Keratinocyte (primary cell): Measurements from ENCODE around the gene CXXC5. TPM values are rescaled to one million over a fixed set of nuclear protein-coding genes. Genes with fewer than 3 reads are reported as not detected.

Experiments used
- DNase-seq: peaks from one replicate; pipeline ENCODE4 v3.0.0-alpha.2; 2011; ENCODE audit warnings: low read depth, missing footprints, low spot score
- FAIRE-seq: peaks from 2 replicates; lab custom pipeline; 2011; peaks lifted over from hg19 to GRCh38; lab: Jason Lieb, UNC
- H2AFZ ChIP-seq: 2 replicates; pipeline ENCODE4 v1.6.0; 2012; ENCODE audit warnings: low read length, control low read depth, inconsistent platforms; ENCODE audit not compliant: control insufficient read depth
- H3K27ac ChIP-seq: 2 replicates; pipeline ENCODE4 v1.5.1; 2011; ENCODE audit warnings: low read length; ENCODE audit not compliant: control insufficient read depth, insufficient read depth
- H3K27me3 ChIP-seq: 3 replicates; pipeline ENCODE4 v1.6.0; 2011; ENCODE audit warnings: low read length; ENCODE audit not compliant: control insufficient read depth, insufficient read depth; ENCODE audit errors: extremely low read depth
- H3K36me3 ChIP-seq, 2 experiments: 2 replicates in 1 of 2; 3 replicates in 1 of 2; pipeline ENCODE4 v1.5.1; 2011; ENCODE audit warnings: low read length in 2 of 2, mild to moderate bottlenecking in 1 of 2; ENCODE audit not compliant: control insufficient read depth in 2 of 2, insufficient read depth in 2 of 2; ENCODE audit errors: extremely low read depth in 1 of 2
- H3K4me1 ChIP-seq: 3 replicates; pipeline ENCODE4 v1.5.1; 2011; ENCODE audit warnings: low read length; ENCODE audit not compliant: control insufficient read depth, insufficient read depth; ENCODE audit errors: extremely low read depth
- H3K4me2 ChIP-seq: 3 replicates; pipeline ENCODE4 v1.6.0; 2011; ENCODE audit warnings: low read depth, low read length; ENCODE audit not compliant: control insufficient read depth, insufficient read depth; ENCODE audit errors: extremely low read depth
- H3K4me3 ChIP-seq, 3 experiments: fragments of 200-600 bp in 1 of 3; sonication (generic) in 1 of 3; 2 replicates in 2 of 3; 3 replicates in 1 of 3; pipeline ENCODE4 v1.5.1; 2011 to 2016; ENCODE audit warnings: low read length in 3 of 3, mild to moderate bottlenecking in 3 of 3, control low read depth in 2 of 3, inconsistent platforms in 1 of 3, low read depth in 1 of 3, mixed read lengths in 1 of 3, mixed run types in 1 of 3, moderate library complexity in 1 of 3; ENCODE audit not compliant: control insufficient read depth in 2 of 3, insufficient read depth in 2 of 3; ENCODE audit errors: extremely low read depth in 1 of 3
- H3K79me2 ChIP-seq: 2 replicates; pipeline ENCODE4 v1.6.0; 2012; ENCODE audit warnings: low read length; ENCODE audit not compliant: control insufficient read depth, insufficient read depth
- H3K9ac ChIP-seq: 3 replicates; pipeline ENCODE4 v1.6.0; 2011; ENCODE audit warnings: low read length; ENCODE audit not compliant: control insufficient read depth, insufficient read depth; ENCODE audit errors: extremely low read depth
- H3K9me1 ChIP-seq: 3 replicates; pipeline ENCODE4 v1.6.0; 2011; ENCODE audit warnings: low read length; ENCODE audit not compliant: control insufficient read depth, insufficient read depth; ENCODE audit errors: extremely low read depth
- H3K9me3 ChIP-seq: 2 replicates; pipeline ENCODE4 v1.5.1; 2012; ENCODE audit warnings: low read depth, low read length; ENCODE audit not compliant: control insufficient read depth
- H4K20me1 ChIP-seq: 3 replicates; pipeline ENCODE4 v1.6.0; 2011; ENCODE audit warnings: low read length; ENCODE audit not compliant: control insufficient read depth, insufficient read depth; ENCODE audit errors: extremely low read depth
- EZH2 ChIP-seq: IDR thresholded peaks from one replicate; pipeline ENCODE4 v1.6.1; 2012; ENCODE audit warnings: inconsistent platforms, mild to moderate bottlenecking, low read length, moderate library complexity
- dilution Hi-C: fragments of 300-500 bp; cut with MboI; formaldehyde crosslinking; loops from one replicate; pipeline ENCODE4 v1.7.0; 2020; ENCODE audit warnings: low sequenced_read_pairs; ENCODE audit not compliant: extremely low pct_ligation_motif_present
- polyA plus RNA-seq, 5 experiments: library from polyadenylated mRNA; depleted of rRNA in 3 of 5; stranded (reverse) in 3 of 5; stranded (forward) in 1 of 5; unstranded in 1 of 5; fragments of >200 nt; gene quantifications; 1 replicate in 1 of 5; 2 replicates in 3 of 5; 3 replicates in 1 of 5; pipeline versions ENCODE4 v1.2.1 to v1.2.3, GENCODE V29; 2011 to 2012; ENCODE audit warnings: missing spikeins in 2 of 5, low read depth in 1 of 5, low replicate concordance in 1 of 5
- TF ChIP-seq, protein P1 (sequence below), 3 experiments: IDR thresholded peaks in 1 of 3; conservative IDR thresholded peaks in 1 of 3; optimal IDR thresholded peaks in 1 of 3; 2 replicates in 2 of 3; 3 replicates in 1 of 3; pipeline versions ENCODE3 to v1.5.1; 2011; ENCODE audit warnings: low read length in 3 of 3, mild to moderate bottlenecking in 3 of 3, moderate library complexity in 2 of 3, control low read depth in 1 of 3, inconsistent platforms in 1 of 3; ENCODE audit not compliant: insufficient read depth in 2 of 3; ENCODE audit errors: extremely low read depth in 1 of 3

Gene CXXC5
- polyA plus RNA-seq, 1 donor (not counting 4 experiments of a cell fraction or from before 2014, with no cell fraction given): 1.0 TPM

DNA sequence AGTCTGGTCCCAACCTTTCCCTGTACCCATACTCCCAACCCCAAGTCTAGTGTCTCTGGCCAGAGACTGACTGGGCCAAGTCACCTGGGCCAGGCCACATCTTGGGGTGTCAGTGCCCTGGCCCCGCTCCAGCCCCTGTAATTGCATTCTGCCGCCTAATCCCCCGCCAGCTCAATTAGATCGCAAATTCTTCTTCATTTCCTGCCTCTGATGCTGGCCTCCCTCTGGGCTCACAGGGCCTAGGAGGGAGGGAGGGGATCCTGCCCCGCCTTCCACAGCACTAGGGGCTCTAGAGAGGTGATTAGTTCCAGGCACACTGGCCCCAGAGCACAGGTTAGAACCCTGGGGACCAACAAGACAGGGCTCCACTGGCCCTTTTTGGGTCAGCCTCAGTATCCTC, 5.5 kb downstream of the CXXC5 start:
- Histone ChIP-seq H3K36me3 (no peaks in the 10 kb centered on the region), H3K9me1 (no peaks in the 10 kb centered on the region), H3K4me3 (no peak overlapping the region), H3K27ac (no peak overlapping the region), H2AFZ (no peak overlapping the region), H3K4me1 (peaks cover 20% of the 10 kb centered on the region), H3K9ac (no peak overlapping the region), H3K79me2 (no peaks in the 10 kb centered on the region), H3K27me3 (peaks cover 23% of the 10 kb centered on the region), H3K4me2 (no peak overlapping the region), H3K9me3 (no peaks in the 10 kb centered on the region), H4K20me1 (no peaks in the 10 kb centered on the region)
- DNase-seq (no peak), FAIRE-seq (no peak)
- TF ChIP-seq, protein P1, sequence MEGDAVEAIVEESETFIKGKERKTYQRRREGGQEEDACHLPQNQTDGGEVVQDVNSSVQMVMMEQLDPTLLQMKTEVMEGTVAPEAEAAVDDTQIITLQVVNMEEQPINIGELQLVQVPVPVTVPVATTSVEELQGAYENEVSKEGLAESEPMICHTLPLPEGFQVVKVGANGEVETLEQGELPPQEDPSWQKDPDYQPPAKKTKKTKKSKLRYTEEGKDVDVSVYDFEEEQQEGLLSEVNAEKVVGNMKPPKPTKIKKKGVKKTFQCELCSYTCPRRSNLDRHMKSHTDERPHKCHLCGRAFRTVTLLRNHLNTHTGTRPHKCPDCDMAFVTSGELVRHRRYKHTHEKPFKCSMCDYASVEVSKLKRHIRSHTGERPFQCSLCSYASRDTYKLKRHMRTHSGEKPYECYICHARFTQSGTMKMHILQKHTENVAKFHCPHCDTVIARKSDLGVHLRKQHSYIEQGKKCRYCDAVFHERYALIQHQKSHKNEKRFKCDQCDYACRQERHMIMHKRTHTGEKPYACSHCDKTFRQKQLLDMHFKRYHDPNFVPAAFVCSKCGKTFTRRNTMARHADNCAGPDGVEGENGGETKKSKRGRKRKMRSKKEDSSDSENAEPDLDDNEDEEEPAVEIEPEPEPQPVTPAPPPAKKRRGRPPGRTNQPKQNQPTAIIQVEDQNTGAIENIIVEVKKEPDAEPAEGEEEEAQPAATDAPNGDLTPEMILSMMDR (optimal IDR thresholded peaks at IDR 0.05 in 1 of 3, IDR thresholded peaks at IDR 0.05 in 1 of 3, conservative IDR thresholded peaks at IDR 0.05 in 1 of 3; ENCODE audit: extremely low read depth in 1 of 3, insufficient read depth in 2 of 3, low read length in 3 of 3): no peak
- TF ChIP-seq EZH2: no peak
- dilution Hi-C loops: no loop called here

DNA sequence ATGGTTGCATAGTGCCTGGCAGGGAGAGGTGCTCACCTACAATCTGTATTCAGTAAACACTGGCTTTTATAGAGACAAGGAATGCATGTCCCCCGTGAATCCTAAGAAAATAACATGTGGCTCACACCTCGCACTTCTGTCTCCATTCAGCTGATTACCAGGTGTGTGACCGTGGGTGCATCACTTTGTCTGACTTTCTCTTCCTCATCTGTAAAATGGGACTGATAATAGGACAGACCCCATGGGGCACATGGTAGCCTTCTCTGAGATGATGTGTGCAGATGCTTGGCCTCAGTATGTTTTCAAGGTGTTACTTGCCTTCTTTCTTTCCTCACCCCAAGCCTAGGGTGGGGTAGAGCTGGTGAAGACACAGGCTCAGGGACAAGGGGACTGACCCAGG, 6.3 kb downstream of the CXXC5 start:
- Histone ChIP-seq H3K27ac (no peak overlapping the region), H3K9me1 (no peaks in the 10 kb centered on the region), H3K9ac (no peak overlapping the region), H2AFZ (no peak overlapping the region), H4K20me1 (no peaks in the 10 kb centered on the region), H3K4me3 (no peak overlapping the region), H3K4me2 (no peak overlapping the region), H3K79me2 (no peaks in the 10 kb centered on the region), H3K9me3 (no peaks in the 10 kb centered on the region), H3K4me1 (peaks cover 17% of the 10 kb centered on the region), H3K36me3 (no peaks in the 10 kb centered on the region), H3K27me3 (peaks cover 16% of the 10 kb centered on the region)
- FAIRE-seq (no peak), DNase-seq (no peak)
- no peak for TF ChIP-seq EZH2
- TF ChIP-seq, protein P1 (optimal IDR thresholded peaks at IDR 0.05 in 1 of 3, IDR thresholded peaks at IDR 0.05 in 1 of 3, conservative IDR thresholded peaks at IDR 0.05 in 1 of 3; ENCODE audit: extremely low read depth in 1 of 3, insufficient read depth in 2 of 3, low read length in 3 of 3): no peak
- dilution Hi-C loops: no loop called here
